K562 (cell line): ENCODE measurements around the gene TMEM163.

Experiments used
- TF ChIP-seq, protein P1 (sequence below): fragments of 450-650 bp; IDR thresholded peaks from 2 replicates; pipeline ENCODE4 v1.6.1; 2014; ENCODE audit warnings: low read depth, mild to moderate bottlenecking, moderate library complexity, borderline replicate concordance
- TF ChIP-seq, protein P2 (sequence below): sonication (generic); formaldehyde crosslinking; IDR thresholded peaks from 2 replicates; pipeline ENCODE4 v1.8.1; 2023; ENCODE audit warnings: mild to moderate bottlenecking, missing genetic modification reagents, moderate library complexity
- TF ChIP-seq, protein P3 (sequence below): fragments of 250-450 bp; sonication (Bioruptor Pico); IDR thresholded peaks from 2 replicates; pipeline ENCODE4 v1.5.1; 2021; ENCODE audit warnings: mild to moderate bottlenecking

DNA sequence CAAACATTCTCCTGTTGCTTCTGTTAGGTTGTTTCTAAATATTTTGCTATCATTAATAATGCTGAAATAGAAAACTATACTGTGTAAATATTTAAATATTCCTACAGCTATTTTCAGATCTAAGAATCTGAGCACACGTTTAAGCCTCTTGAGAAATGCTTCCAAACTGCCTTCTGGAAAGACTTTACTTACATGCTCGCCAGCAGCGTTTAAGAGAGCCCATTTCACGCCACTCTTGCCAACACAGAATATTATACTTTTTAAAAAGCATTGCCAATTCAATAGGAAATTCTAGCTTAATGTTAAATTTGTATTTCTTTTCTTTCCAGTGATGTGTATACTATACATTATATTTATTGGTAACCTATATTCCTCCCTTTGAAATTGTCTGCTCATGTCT is 92.0 kb downstream of the TMEM163 start:
- TF ChIP-seq, protein P1, sequence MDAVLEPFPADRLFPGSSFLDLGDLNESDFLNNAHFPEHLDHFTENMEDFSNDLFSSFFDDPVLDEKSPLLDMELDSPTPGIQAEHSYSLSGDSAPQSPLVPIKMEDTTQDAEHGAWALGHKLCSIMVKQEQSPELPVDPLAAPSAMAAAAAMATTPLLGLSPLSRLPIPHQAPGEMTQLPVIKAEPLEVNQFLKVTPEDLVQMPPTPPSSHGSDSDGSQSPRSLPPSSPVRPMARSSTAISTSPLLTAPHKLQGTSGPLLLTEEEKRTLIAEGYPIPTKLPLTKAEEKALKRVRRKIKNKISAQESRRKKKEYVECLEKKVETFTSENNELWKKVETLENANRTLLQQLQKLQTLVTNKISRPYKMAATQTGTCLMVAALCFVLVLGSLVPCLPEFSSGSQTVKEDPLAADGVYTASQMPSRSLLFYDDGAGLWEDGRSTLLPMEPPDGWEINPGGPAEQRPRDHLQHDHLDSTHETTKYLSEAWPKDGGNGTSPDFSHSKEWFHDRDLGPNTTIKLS: no peak
- TF ChIP-seq, protein P2, sequence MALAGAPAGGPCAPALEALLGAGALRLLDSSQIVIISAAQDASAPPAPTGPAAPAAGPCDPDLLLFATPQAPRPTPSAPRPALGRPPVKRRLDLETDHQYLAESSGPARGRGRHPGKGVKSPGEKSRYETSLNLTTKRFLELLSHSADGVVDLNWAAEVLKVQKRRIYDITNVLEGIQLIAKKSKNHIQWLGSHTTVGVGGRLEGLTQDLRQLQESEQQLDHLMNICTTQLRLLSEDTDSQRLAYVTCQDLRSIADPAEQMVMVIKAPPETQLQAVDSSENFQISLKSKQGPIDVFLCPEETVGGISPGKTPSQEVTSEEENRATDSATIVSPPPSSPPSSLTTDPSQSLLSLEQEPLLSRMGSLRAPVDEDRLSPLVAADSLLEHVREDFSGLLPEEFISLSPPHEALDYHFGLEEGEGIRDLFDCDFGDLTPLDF (CRISPR knock-in tag): no peak
- TF ChIP-seq, protein P3, sequence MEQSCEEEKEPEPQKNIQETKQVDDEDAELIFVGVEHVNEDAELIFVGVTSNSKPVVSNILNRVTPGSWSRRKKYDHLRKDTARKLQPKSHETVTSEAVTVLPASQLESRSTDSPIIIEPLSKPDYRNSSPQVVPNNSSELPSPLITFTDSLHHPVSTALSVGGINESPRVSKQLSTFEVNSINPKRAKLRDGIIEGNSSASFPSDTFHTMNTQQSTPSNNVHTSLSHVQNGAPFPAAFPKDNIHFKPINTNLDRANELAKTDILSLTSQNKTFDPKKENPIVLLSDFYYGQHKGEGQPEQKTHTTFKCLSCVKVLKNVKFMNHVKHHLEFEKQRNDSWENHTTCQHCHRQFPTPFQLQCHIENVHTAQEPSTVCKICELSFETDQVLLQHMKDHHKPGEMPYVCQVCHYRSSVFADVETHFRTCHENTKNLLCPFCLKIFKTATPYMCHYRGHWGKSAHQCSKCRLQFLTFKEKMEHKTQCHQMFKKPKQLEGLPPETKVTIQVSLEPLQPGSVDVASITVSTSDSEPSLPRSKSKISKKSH (CRISPR knock-in tag): no peak
